GM19463 (cell line): ENCODE measurements around the gene NRG2.

Experiments used
- ATAC-seq: cut with Tn5 transposase; IDR thresholded peaks from one replicate; pipeline ENCODE4 v1.9.1; 2021; ENCODE audit warnings: mild to moderate bottlenecking, moderate library complexity; ENCODE audit not compliant: unreplicated experiment

NRG2 gene

DNA sequence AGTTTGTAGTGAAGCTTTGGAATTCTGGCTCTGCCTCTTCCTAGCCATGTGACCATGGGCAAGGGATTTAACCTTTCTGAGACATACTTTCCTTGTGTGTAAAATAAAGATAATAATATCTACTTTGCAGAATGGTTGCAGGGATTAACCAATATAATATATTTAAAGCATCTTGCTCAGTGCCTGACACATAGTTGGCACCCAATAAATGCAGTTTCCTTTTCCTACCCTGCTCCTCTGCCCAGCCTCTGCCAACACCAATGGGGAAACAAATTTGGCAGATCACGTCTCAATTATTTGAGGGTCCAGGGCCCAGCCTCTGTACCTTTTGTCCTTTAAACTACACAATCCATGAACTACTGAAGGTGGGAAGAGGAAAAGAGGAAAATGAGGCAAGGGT lies 91.1 kb downstream of the NRG2 start:
- ATAC-seq = no peak

DNA sequence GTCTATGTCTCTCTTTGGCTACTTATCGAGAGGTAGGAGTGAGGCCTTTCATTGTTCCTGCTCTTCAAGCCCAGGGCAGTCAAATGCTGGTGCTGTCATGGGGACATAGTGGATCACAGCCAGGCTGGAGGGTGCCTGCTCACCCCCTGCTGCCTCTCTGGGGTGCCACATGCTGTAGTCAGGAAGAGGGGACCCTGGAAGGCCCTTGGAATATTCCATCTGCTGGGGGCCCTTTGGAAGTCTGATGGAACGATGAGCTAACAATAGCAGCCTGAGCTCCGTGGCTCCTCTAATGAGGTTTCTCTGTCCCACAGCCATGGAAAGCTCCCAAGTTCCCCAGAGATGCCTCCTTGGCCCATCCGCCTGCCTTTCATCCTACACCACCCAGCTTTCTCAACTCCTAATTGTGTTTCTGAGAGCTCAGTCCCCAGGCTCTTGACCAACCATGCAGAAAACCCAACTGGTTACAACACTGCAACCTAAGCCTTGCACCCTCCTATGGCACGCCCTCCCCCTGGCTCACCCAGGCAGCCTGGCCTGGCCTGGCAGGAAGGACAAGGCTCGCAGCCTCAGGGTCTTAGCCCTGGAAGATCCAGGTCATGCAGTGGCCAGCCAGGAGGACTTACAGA lies 91.7 kb downstream of the NRG2 start:
- ATAC-seq = no peak

DNA sequence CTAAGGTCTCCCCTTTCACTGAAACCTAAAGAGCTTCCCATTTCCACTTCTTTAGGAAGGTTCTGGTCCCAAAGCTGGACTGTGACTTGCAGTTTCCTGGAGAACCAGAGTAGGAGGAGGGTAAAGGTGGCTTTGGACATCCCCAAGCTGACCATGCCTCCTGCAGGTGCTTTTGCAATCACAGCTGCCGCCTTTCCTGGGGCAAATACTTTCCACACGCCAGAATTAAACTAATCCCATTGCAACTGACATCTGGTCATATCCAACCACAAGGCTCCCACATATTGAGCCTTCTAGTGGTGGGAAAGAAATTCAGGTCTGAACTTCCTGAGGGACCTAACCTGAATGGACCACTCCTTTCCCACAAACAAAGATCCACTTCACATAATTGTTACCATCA lies 92.7 kb downstream of the NRG2 start:
- ATAC-seq = no peak

DNA sequence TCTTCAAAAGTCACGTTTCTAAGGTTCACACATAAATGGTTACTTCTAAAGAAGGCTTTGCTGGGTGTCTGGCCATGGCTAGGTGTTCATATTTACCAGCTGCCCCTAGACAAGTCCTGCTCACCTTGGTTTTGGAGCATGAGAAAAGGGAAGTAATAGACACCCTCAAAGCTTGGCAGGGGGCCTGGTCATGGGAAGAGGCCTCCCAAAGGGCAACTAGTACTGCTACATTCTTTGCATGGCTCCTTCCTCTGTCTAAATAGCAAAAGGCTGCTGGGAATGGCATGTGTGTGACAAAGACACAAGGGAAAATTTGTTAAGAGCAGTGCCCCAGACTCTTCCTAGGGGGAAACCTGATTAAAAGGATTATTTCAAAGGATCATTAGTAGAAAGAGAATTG lies 93.4 kb downstream of the NRG2 start:
- ATAC-seq = no peak

DNA sequence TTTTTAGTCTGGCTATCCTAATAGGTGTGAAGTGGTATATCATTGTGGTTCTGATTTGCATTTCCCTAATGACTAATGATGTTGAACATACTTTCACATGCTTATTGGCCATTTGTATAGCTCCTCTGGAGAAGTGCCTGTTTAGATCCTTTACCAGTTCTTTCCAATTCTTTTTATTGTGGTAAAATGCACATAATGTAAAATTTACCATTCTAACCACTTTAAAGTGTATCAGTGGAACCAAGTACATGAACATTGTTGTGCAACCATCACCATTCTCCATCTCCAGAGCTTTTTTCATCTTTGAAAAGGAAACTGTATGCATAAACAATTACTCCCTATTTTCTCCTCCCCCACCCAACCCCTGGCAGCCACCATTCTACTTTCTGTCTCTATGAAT lies 95.4 kb downstream of the NRG2 start:
- ATAC-seq = no peak

DNA sequence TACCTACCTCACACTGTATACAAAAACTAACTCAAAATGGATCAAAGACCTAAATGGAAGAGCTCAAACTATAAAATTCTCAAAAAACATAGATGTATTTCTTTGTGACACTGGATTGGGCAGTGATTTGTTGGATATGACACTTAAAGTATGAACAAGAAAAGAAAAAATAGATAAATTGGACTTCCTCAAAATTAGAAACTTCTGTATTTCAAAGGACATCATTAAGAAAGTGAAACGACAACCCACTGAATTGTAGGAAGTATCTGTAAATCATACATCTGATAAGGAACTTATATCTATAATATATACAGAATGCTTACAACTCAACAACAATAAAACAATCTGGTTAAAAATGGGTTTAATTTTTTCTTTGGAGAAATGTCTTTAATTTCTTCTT lies 96.7 kb downstream of the NRG2 start:
- ATAC-seq = no peak

DNA sequence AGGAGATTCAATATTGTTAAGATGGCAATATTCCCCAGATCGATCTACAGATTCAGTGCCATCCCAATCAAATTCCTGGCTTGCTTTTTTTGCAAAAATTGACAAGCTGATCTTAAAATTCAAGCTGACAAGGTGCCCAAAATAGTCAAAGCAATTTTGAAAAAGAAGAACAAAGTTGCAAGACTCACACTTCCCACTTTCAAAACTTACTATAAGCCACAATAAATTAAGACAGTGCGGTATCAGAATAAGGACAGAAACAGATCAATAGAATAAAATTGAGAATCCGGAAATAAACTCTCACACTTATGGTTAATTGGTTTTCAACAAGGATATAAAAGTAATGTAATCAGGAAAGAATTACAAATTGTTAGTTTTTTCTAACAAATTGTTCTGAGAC lies 97.1 kb downstream of the NRG2 start:
- no peak for ATAC-seq

DNA sequence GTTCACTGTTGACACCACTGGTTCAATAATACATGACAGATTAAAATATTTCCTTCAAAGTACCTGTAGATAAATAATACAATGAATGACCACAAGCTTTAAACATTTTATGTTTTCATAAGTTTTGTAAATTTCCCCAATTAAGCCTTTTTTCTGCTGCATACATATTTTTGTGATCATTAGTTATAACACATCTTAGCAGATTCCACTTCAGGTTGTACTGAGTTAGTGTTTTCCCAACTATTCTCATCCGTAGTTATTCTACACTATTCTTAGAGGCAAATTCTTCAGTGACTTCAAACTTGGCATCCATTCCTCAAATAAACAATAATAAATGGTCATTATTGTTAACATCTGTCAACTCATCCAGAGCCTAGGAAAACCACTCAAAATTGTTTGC lies 100.9 kb downstream of the NRG2 start:
- no peak for ATAC-seq

DNA sequence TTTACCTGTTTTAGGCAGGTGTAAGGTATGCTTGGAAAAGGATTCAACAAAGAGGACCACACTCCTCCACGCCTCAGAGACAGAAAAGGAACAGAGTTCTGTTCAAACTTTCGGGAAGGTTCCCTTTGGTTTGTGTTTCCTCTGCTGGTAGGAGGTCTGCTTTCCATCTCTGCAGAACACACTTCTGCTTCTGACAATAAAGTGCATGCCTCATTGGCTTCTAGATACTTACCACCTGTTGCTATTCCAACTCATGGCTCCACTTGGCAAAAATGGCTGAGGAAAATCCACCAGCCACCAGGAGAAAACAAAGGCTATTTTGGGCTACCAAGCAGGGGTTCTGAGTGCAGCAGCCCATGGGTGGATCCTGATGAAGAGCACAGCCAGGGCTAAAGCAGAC lies 112.7 kb downstream of the NRG2 start:
- no peak for ATAC-seq

DNA sequence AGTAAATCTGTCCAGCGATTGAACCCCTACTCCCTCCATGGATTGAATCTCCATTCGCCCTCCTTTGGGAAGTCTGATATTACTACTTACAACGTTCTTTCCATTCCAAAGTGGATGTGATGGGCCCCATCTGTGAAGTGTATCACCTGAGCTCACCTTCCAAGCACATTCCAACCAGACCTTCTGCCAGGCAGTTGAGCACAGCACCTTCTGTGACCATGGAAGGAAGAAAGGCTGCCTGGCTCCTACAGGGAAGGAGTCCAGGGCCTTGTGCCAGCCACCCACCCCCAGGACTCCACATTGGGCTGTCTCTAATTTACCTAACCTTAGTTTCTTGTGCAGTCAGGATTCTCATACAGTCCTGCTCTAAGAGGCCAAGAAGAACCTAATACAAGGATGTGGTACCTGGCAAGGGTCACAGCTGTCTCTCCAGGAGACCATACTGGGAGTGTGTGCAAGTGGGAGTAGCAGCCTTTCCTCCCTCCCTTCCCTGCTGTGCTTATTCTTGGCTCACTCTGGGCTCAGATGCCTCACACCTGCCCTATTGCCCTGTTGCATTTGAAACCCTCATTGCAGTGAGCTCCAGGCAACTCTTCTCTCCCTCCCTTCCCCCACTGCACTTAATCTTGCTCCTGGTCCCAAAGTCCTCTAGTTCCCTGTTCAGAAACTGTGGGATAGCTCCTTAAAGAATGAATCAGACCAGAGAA lies 116.1 kb downstream of the NRG2 start:
- no peak for ATAC-seq

DNA sequence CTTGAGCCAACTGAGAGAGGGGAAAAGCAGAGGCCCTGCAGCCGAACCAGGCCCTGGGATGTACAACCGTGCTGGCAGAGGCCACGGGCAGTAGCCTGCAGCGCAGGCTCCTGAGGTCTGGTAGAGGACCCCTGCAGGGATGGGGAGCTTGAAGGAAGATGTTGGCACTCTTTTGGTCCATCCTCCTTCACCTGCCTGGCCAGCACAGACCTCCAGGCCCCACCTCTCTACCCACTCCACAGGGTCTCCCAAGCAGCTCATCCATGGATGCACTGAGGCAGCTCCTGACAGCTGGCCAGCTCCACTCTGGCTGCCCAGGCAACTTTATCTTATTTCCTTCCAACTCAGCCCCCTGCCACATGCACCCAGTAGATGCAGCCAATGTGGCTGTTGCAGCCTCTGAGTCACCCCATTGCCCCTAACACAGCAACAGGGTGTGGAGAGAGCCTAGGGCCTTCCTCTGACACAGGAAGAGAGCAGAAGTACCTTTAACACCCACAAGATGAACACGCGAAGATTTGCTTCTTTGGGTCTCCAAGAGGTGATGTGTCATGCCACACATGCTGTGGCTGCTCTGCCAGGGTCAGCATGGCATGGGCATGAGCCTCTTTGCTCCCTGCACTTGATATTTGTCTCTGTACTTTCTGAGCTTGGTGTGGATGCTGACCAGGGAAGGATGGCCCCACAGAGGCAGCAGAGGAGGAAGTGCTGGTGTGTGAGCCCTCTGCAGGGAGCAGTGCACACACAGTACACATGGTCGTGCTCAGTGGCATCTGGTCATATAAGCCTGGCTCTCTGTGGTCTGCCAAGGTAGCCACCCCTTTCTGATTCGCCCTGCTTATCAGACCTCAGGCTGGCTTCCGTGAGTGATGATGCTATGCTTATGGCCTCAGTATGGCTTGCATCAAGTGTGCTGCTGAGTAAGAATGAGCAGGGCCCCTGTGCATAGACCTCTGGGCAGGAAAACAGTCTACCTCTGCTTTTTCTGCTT lies 117.2 kb downstream of the NRG2 start:
- ATAC-seq = no peak

DNA sequence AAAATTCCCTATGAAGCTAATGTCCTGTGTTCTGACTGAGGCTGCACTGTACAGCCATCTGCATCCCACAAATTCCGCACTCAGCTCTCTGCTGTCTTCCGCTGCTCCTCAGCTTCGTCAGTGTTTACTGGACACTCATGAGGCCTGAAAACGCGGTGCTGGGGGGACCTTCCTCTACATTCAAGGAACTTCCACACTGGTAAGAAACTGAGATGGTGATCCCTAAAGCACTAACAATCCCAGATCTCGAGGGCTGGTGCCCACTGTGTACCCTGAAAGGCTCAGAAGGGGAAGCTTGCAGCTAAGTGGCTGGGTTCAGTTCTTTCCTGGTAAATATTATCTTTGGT lies 117.9 kb downstream of the NRG2 start:
- ATAC-seq = no peak

DNA sequence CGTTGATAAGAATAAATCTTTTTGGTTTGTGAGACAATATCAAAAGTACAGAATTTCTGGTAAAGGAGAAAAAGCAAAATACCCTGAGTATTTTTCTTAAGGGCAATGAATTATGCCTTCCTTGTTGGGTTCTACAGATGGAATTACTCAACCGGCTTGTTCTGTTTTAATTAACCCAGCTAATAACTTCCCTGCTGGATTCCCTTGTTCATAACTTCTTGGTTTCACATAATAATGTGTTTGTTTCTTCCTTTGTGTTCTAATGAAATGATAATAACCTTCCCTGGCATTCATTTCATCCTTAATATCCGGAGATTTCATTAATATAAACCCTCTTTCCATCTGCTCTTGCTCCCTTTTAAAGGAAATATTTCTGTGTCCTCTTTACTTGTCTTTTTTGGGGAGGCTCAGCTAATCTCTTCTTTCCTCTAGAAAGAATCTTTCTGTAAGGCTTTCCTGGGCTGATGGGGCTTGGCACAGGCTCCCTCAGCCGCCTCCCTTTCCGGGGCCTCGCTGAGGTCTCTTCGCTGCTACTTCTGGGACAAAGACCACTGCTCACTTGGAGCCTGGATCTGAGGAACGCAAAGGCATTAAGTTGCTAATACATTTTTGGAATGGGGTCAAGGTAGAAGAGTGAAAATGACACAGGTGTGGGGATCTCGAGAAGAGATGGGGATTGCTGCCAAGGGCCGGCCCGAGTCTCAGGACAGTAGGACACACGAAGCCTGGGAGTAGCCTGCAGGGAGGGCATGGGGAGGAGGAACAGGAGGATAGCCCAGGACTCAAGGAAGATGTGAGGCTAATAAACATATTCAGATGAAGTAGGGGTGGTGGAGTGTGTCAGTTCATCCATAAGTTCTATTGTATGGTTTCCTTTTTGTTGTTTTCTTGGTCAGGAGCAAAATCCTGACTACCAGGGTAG lies 118.5 kb downstream of the NRG2 start:
- no peak for ATAC-seq

DNA sequence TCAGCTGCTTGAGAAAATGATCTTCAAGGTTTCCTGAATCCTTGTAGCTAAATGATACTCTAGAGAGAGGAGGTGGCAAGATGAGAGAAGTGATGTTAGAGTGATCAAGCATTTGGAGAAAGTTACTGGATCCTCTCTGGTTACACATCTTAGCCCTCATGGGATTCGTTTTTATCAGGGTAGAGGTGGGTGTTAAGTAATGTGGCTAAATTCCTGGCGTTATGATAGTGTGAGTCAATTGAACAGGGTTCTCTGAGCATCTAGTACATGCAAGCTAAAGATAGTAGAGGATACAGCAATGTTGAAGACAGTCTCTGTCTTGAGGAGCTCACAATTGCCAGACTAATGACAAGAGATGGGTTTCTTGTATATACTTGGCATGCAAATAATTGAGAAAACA lies 123.8 kb downstream of the NRG2 start:
- no peak for ATAC-seq

DNA sequence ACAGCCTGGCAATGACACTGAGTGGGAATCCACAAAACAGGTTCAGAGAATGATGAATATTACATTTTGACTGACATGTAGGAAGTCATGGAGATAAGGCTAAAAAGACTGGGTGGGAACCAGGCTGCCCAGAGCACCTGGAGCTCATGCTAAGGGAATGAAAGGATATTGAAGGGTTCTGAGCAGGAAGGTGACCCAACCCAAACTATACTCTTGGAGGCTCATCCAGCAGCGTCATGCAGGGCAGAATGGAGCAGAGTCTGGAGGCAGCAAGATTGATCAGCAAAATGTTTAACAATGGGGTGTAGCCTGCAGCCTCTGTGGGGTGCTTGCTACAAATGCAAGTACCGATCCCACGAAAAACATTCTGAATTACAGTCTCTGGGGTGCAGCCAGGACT lies 127.3 kb downstream of the NRG2 start:
- ATAC-seq = no peak

DNA sequence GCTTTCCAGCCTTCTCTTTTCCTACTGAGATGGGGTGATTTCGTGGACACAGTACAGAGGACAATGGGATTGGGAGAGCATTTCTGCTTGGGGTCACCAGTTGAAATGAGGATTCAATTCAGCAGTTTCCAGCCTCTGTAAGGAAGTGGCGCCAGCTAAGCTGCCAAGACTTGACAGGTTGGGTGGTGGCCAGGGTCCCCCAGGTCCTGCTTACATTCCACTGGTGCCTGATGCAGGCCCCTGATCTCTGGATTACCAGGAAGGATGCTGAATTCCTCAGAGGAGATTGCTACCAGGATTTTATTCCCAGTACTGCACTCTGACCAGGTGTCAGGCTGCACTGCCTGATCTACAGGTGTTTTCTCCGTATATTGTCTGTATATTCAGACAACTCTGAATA lies 127.8 kb downstream of the NRG2 start:
- ATAC-seq = no peak

DNA sequence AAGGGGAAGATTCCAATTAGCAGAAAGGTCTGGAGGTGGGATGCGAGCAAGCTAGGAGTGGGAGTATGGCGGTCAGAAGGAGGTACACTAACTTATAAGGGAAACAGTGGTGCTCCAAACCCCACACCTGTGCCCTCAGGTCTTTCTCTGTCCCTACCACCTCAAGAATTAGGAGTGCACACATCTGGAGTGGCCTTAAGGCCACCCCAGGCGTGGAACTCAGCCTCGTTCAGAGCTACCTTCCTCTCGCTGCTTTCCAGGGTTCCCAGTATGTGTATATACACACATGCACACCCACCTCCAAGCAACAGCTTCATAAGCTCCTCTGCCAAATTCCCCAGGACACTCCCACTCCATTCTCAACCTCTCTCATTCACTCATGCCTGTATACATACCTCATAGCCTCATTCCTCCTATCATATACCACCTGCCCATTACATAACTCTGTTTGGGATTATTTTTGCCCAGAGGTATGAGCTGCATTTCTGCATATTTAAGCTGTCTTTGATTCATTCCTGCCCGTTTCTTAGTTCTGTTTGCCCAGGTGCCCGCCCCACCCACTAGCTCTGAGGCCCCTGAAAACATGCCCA lies 128.8 kb downstream of the NRG2 start:
- ATAC-seq = no peak

DNA sequence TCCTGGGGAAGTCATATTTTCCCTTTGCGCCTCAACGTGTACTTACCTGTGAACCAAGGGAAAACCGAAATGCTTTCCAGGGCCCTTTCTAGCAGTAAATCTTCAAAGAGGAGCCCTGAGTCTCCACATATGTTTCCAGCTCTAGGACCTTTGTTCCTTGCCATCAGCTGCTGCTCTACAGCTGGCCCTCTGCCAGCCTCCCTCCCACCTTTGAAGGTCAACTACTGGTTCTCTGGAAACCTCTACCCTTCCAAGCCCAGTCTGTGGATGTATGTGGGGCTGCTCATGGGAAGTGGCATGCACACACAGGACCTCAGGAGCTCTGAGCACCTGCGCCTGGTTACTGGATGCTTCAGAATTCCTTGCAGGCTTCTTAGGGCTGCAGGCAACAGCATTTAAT lies 130.3 kb downstream of the NRG2 start:
- no peak for ATAC-seq

DNA sequence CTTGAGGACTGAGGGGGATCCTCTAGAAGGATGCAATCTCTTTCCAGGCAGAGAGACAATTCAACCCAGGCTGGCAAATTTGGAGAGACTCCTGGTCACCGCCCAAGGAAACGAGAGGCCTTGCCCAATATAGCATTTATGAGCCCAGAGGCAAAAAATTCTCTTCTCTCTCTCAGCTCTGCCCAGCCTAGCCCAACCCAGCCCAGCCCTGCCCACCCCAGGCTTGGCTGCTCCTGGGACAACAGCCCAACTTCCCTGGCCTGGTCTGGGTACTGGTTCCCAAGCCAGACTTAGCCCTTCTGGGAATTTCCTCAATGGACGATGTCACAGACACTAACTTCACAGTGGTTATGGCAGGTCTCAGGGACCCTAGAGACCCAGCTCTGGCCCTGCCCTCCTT lies 130.9 kb downstream of the NRG2 start:
- no peak for ATAC-seq

DNA sequence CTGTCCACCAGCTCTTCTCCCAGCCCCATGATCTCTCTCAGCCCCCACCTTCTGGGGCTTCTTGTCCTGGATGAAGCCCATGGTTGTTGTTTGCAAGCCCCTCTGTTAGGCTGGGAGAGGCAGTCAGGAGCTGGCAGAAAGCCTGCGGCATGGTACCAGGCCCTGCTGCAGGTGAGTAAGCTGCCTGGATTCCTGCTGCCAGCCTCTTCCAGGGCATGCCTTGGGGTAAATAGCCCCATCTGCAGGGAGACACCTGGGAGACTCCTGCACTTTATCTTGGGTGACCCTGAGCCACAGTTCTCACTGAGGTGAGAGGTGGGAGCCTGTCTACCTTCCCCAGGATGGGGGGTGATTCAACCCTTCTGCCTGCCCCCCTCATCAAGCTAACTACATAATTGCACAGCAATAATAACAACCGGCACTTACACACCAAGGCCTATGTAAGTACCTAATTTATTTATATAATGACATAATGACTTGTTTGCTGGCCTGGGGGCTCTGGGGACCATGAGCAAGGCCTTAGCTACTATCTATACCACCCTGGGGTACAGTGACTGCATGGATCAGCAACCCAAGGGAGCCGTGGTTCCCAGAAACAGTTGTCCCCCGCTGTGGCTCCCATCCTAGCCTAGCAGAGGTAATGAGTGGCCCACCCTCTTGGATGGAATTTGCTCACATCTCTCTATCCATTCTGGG lies 131.5 kb downstream of the NRG2 start:
- no peak for ATAC-seq
